T-helper 2 cell treated with Interferon-gamma antibody and Interleukin-4, amounts not matched to agents 5 μg/mL and 100 μg/mL, for 36 hours (primary cell): ENCODE data around the gene SLC25A43.
A peak's percentile ranks its signal among the peaks of the same experiment; 100 is the strongest.
"Not testable (repeated sequence)": the region's sequence is repeated elsewhere in the genome, so short reads cannot be mapped to it uniquely, and the experiment has no call there.

ENCODE experiments used
- DNase-seq: peaks from one replicate; pipeline ENCODE4 v3.0.0; 2021; ENCODE audit warnings: low spot score
- H3K27ac Mint-ChIP-seq: one replicate; pipeline ENCODE4 v1.8.0; 2021; ENCODE audit warnings: mild to moderate bottlenecking, mixed read lengths
- H3K27me3 Mint-ChIP-seq: one replicate; pipeline ENCODE4 v1.8.0; 2021; ENCODE audit warnings: low read depth, mixed read lengths
- H3K36me3 Mint-ChIP-seq: one replicate; pipeline ENCODE4 v1.8.0; 2021; ENCODE audit warnings: low read depth, mixed read lengths
- H3K4me1 Mint-ChIP-seq: one replicate; pipeline ENCODE4 v1.8.0; 2021; ENCODE audit warnings: low read depth, mixed read lengths
- H3K4me3 Mint-ChIP-seq: one replicate; pipeline ENCODE4 v1.8.0; 2022; ENCODE audit warnings: mild to moderate bottlenecking, moderate library complexity, mixed read lengths
- H3K9me3 Mint-ChIP-seq: one replicate; pipeline ENCODE4 v1.8.0; 2021; ENCODE audit warnings: mixed read lengths

Gene SLC25A43

DNA sequence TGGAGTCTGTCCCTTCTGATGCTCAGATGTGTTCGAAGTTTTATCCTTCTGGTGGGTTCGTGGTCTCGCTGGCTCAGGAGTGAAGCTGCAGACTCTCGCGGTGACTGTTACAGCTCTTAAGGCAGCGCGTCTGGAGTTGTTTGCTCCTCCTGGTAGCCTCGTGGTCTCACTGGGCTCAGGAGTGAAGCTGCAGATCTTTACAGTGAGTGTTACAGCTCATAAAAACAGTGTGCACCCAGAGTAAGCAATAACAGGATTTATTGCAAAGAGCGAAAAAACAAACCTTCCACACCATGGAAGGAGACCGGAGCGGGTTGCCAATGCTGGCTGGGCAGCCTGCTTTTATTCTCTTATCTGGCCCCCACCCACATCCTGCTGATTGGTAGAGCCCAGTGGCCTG lies 87.6 kb downstream of the SLC25A43 start:
- H3K9me3 Mint-ChIP-seq: no peaks in the 10 kb centered on the region
- H3K36me3 Mint-ChIP-seq: no peaks in the 10 kb centered on the region
- DNase-seq: no peak
- H3K27me3 Mint-ChIP-seq: no peaks in the 10 kb centered on the region
- H3K4me1 Mint-ChIP-seq: peaks cover 3% of the 10 kb centered on the region
- H3K27ac Mint-ChIP-seq: no peak overlapping the region
- no peak overlapping the region for H3K4me3 Mint-ChIP-seq

DNA sequence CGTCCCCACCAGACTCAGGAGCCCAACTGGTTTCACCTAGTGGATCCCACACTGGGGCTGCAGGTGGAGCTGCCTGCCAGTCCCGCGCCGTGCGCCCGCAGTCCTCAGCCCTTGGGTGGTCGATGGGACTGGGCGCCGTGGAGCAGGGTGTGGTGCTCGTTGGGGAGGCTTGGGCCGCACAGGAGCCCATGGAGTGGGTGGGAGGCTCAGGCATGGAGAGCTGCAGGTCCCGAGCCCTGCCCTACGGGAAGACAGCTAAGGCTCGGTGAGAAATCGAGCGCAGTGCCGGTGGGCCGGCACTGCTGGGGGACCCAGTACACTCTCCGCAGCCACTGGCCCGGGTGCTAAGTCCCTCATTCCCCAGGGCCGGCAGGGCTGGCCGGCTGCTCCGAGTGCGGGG lies 88.6 kb downstream of the SLC25A43 start:
- H3K4me3 Mint-ChIP-seq, H3K27ac Mint-ChIP-seq, DNase-seq, H3K27me3 Mint-ChIP-seq, H3K36me3 Mint-ChIP-seq, H3K4me1 Mint-ChIP-seq, H3K9me3 Mint-ChIP-seq: not testable (repeated sequence)

DNA sequence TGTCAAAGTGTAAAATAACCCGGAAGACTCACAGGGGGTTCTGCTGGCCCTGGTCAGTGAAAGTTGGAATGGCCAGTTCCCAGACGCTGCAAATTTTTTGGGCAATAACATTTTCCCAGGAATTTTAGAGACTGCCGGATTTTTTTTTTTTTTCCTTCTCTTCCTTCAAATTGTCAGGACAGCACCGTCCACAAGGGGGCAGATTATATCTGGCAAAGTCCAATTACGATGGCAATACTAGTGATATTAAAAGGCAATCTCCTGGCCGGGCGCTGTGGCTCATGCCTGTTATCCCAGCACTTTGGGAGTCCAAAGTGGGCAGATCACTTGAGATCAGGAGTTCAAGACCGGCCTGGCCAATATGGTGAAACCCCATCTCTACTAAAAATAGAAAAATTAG lies 89.6 kb downstream of the SLC25A43 start:
- Mint-ChIP-seq H3K27ac (no peak overlapping the region), H3K36me3 (no peaks in the 10 kb centered on the region)

DNA sequence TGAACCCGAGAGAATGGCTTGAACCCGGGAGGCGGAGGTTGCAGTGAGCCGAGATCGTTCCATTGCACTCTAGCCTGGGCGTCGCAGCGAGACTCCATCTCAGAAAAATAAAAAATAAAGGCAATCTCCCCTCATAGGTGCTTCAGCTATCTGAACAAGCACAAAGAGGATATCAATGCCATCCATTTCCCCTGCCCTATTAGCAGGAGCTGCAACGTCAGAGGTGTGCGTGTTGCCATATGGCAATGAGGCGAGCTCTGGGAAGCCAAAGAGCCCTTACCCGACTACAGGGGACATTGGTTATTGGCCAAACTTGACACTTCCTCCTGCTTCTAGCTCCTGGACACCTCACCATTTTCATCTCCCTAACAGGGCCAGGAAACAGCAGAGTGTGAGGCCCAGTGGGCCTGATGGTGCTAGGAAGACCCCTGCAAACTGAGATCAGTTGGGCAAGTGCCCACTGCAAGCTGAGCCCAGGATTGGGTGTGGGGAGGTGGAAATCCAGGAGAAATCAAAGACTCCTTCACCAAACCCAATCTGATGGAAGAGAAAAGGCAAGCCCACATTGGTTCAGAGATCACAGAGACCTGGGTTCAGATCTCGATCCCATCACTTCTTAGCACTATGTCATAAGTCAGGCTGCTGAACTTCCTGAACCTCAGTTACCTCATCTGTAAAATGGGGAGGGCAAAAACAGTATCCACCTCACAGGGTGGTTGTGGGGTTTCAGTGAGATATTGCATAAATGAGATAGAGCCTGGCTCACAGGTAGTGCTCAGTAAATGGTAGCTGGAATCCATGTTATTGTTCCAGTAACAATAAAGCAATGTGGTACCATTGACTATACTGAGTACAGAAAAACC lies 90.3 kb downstream of the SLC25A43 start:
- no peaks in the 10 kb centered on the region for H3K9me3 Mint-ChIP-seq

More for the DNA sequence above, 89.6 kb downstream of the SLC25A43 start:
- no peaks in the 10 kb centered on the region for H3K4me1 Mint-ChIP-seq
- no peak for DNase-seq
- no peaks in the 10 kb centered on the region for H3K27me3 Mint-ChIP-seq
- H3K4me3 Mint-ChIP-seq: no peak overlapping the region
- no peaks in the 10 kb centered on the region for H3K9me3 Mint-ChIP-seq

DNA sequence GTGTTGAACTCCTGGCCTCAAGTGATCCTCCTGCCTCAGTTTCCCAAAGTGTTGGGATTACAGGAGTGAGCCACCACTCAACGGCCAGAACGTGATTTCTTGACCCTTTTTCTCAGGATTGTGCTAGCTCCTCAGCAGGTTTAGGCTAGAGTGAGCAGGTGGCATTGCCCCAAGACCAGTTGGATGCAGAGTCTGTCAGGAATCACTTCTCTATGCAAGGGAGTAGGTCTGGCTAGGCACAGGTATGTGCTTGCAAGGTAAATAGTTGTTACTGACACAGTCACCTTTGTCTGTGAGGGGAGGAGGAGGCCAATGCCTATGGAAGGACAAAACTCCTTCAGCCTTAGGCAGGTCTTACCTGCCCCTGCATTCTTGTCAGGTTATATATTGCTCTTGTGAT lies 93.3 kb downstream of the SLC25A43 start:
- DNase-seq: no peak
- Mint-ChIP-seq H3K9me3 (no peaks in the 10 kb centered on the region), H3K27ac (no peak overlapping the region), H3K27me3 (no peaks in the 10 kb centered on the region), H3K36me3 (no peaks in the 10 kb centered on the region), H3K4me3 (no peak overlapping the region), H3K4me1 (peaks cover 8% of the 10 kb centered on the region)

More for the DNA sequence above, 90.3 kb downstream of the SLC25A43 start:
- Mint-ChIP-seq H3K27ac (no peak overlapping the region), H3K4me1 (no peaks in the 10 kb centered on the region), H3K36me3 (no peaks in the 10 kb centered on the region), H3K27me3 (no peaks in the 10 kb centered on the region), H3K4me3 (no peak overlapping the region)
- no peak for DNase-seq

DNA sequence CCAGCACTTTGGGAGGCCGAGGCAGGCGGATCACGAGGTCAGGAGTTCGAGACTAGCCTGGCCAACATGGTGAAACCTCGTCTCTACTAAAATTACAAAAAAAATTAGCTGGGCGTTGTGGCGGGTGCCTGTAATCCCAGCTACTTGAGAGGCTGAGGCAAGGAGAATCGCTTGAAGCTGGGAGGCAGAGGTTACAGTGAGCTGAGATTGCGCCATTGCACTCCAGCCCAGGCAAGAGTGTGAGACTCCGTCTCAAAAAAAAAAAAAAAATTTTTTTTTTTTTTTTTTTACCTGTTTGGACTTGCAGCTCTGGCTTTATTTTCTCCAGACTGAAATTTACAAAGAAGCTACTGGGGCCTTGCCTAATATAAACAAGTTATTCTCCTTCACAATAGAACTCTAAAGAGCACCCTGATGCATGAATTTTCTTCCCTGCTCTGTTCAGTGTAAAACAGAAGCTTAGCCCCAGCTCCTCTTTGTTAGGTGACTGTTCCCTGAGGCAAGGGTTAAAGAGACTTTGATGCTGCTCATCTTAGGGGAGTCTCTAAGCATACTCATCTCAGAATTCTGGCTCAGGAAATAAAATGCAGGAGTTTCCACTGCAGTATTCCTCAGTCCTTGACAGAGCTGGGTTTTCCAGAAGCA lies 94.8 kb downstream of the SLC25A43 start:
- not testable (repeated sequence) for H3K4me1 Mint-ChIP-seq, DNase-seq, H3K9me3 Mint-ChIP-seq, H3K27ac Mint-ChIP-seq, H3K36me3 Mint-ChIP-seq, H3K4me3 Mint-ChIP-seq, H3K27me3 Mint-ChIP-seq

DNA sequence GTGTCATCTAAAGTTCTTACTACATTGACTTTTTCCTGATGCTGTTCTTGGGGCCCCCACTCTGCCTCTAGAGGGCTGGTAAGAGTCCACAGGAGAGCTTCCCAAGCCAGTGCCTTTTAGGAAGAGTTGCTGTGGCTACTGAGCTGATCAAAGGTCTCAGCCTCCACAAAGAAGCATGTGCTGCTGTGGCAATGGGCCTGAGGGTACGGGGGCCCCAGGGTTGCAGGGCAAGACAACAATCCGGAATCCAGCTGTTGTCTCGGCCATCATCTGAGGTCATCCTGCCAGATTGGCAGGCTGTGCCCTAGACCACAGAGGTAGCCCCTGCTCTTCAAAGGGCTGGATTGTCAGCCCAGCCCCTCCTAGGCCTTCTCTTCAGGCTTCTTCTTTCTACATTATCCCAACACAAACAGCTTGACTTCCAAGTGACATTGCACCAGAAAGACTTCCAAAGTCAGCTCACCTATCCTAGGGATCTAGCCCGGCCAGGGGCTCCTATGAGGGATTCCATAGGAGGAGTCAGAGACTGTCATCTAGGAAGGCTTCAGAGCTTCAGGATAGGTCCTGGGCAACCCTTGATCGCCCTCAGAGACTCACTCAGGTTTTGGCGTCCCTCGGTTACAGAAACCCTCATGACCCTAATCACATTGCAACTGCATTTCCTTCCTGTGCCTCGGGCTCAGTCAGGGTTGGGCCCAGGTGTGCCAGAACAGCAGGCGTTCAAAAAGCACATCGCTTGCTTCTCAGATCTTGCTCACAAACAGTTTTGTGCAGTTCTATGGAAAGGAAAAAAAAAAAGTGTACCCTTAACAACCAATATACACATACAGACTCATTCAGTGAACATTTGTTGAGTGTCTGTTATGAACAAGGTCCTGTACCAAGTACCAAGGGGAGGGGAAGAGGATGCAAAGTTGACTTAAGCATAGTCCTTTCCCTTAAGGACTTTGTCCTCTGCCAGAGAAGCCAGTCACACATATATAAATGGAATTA lies 96.9 kb downstream of the SLC25A43 start:
- no peak overlapping the region for H3K4me3 Mint-ChIP-seq
- no peak for DNase-seq

DNA sequence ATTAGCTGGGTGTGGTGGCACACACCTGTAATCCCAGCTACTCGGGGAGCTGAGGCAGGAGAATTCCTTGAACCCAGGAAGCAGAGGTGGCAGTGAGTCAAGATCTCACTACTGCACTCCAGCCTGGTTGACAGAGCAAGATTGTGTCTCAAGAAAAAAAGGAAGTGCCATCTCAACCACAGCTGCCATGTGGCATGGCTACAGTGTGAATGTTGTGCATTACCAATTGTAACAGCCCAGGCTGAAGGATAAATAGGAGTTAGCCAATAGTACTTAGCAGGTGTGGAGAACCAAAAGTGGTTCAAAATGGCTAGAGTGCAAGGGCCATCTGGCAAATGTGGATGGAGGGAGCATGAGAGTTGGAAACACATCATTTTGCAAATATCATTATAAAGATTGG lies 98.0 kb downstream of the SLC25A43 start:
- Mint-ChIP-seq H3K9me3 (no peaks in the 10 kb centered on the region), H3K27me3 (no peaks in the 10 kb centered on the region), H3K4me3 (no peak overlapping the region), H3K36me3 (no peaks in the 10 kb centered on the region), H3K4me1 (peaks cover 8% of the 10 kb centered on the region), H3K27ac (no peak overlapping the region)
- no peak for DNase-seq

More for the DNA sequence above, 96.9 kb downstream of the SLC25A43 start:
- H3K4me1 Mint-ChIP-seq: peaks cover 8% of the 10 kb centered on the region
- H3K36me3 Mint-ChIP-seq: no peaks in the 10 kb centered on the region
- H3K27ac Mint-ChIP-seq: no peak overlapping the region
- no peaks in the 10 kb centered on the region for H3K9me3 Mint-ChIP-seq
- H3K27me3 Mint-ChIP-seq: no peaks in the 10 kb centered on the region

DNA sequence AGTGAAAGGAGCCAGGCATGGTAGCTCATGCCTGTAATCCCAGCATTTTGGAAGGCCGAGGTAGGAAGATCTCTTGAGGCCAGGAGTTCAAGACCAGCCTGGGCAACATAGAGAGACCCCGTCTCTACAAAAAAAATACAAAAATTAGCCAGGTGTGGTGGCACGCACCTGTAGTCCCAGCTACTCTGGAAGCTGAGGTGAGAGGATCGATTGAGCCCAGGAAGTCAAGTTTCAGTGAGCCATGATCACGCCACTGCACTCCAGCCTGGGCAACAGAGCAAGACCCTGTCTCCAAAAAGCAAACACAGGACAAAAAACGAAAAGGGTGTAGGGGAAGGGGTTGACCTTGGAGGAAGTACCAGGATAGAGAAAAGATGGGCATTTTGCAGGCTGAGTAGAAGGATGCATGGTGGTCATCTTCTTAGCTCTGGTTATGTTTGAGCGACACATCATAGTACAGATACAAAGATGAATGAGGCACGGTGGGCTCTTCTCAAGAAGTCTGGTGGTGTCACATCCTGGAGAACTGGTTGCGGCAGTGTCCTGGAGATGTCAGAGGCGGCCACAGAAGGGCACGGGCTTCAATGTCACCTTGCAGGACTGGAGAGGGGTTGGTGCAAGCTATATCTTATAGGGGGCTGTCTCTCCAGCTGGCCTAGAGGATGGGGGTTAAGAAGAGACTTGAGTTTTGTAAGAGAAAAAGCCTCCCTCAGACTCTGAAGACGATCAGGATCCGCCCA lies 101.1 kb downstream of the SLC25A43 start:
- Mint-ChIP-seq H3K36me3 (no peaks in the 10 kb centered on the region), H3K9me3 (no peaks in the 10 kb centered on the region), H3K4me3 (no peak overlapping the region), H3K27ac (no peak overlapping the region), H3K4me1 (peaks cover 13% of the 10 kb centered on the region), H3K27me3 (no peaks in the 10 kb centered on the region)
- DNase-seq: no peak

DNA sequence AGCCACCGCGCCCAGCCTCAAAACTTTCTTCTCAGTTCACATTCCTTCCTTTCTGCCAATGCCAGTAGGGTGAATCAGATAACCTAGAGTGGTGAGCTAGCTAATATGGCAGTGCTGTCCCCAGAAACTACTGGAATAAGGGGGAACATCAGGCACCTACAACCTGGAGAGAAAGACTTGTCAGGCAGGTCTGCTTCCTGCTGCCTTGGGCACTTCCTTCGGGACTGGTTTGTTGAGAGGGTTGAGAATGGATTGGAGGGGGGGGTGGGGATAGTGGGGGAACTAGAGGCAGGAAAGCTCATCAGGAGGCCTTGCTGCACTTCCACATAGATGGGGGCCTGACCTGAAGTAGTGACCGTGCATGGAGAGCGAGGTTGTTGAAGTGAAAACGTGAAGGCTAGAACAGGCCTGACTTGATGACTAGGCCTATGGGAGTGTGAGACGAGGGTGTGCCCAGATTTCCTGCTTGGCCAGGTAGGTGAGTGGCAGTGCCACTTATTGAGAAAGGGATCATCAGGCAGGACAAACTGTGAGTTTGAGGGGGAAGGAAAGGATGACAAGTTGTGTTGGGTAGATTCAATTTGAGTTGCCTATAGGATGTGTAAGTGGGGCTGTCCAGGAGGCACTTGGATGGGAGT lies 102.5 kb downstream of the SLC25A43 start:
- Mint-ChIP-seq H3K4me3 (no peak overlapping the region), H3K27me3 (no peaks in the 10 kb centered on the region), H3K27ac (no peak overlapping the region), H3K36me3 (no peaks in the 10 kb centered on the region), H3K4me1 (peaks cover 6% of the 10 kb centered on the region), H3K9me3 (no peaks in the 10 kb centered on the region)
- no peak for DNase-seq

DNA sequence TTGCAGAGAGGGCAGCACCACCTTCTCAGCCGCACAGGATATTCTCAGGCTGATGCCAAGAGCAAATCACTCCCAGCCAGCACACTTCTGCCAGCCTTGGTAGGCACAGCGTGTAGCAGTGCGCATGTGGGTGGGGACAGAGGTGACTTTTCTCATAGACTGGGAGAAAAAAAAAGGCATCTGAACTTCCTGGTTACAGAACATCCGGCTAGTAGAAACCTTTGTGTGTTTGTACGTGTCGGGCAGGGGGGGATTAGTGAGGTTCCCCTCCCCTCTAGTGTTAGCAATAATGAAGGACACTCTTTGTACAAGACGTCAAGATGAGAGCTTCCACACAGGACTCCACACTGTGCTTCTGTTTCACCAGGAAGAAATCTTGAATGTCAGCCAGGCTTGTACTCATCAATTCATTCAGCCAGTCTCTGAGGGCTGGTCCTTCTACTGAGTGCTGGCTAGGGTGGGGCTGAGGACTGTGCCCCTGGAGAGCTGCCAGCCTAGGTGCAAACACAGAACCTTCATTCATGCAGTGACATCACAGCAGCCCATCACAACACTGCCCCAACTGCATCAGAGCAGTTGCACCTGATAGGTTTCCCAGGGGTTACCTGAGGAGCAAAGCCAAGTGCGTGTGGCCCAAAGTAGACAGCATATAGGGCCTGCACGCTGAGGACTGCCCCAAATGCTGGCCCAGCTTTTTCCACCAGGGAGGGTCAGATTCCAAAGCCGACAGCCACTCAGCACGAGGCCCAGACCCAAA lies 103.8 kb downstream of the SLC25A43 start:
- DNase-seq: no peak
- no peaks in the 10 kb centered on the region for H3K27me3 Mint-ChIP-seq
- peaks cover 4% of the 10 kb centered on the region for H3K4me1 Mint-ChIP-seq
- H3K9me3 Mint-ChIP-seq: no peaks in the 10 kb centered on the region
- no peaks in the 10 kb centered on the region for H3K36me3 Mint-ChIP-seq
- peak overlapping the region; percentile 31 for H3K27ac Mint-ChIP-seq
- no peak overlapping the region for H3K4me3 Mint-ChIP-seq

DNA sequence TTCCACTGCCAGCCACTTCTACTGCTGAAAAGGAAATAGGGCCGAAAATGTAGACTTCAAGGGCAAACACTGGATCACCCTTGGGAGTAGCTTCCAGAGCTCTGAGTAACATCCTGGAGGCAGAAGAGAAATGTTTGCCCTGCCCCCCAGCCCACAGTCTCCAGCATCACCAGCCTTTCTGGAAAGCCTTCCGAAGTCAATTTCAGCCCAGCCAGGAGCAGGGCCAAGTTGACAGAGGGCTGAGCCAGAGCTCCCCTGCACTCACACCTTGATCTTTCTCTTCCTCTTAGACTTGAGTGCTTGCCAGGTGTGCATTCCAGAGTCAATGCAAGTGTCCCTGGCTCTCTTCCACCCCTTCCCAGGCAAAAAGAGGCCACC lies 104.3 kb downstream of the SLC25A43 start:
- no peaks in the 10 kb centered on the region for H3K36me3 Mint-ChIP-seq
- H3K27ac Mint-ChIP-seq: no peak overlapping the region
- no peak overlapping the region for H3K4me3 Mint-ChIP-seq
- no peaks in the 10 kb centered on the region for H3K27me3 Mint-ChIP-seq
- H3K9me3 Mint-ChIP-seq: no peaks in the 10 kb centered on the region
- peaks cover 4% of the 10 kb centered on the region for H3K4me1 Mint-ChIP-seq
- no peak for DNase-seq
